ENCODE data around the gene CFHR4.

CFHR4 gene

DNA sequence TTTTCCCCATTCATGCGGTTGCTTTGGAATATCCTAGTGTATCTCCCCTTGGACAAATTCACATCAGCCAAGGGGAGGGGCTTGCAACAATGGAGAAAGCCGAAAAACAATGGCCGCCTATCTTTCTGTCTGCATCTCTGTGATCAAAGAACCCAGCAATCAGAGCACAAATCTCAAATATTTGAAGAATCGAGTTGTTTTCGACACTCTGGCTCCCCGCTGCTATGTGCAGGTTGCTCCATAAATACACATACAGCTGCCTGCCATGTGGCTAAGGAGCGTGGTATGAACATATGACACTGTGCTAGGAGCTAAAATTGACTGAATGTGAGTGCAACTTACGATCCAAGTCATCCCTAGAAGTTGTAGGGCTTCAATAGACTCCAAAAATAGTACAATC lies 8.5 kb downstream of the CFHR4 start:
- no peaks in the 10 kb centered on the region for H3K9me2 ChIP-seq (replicated peaks; ENCODE audit: control insufficient read depth, low read length)
- TF ChIP-seq, protein P1, sequence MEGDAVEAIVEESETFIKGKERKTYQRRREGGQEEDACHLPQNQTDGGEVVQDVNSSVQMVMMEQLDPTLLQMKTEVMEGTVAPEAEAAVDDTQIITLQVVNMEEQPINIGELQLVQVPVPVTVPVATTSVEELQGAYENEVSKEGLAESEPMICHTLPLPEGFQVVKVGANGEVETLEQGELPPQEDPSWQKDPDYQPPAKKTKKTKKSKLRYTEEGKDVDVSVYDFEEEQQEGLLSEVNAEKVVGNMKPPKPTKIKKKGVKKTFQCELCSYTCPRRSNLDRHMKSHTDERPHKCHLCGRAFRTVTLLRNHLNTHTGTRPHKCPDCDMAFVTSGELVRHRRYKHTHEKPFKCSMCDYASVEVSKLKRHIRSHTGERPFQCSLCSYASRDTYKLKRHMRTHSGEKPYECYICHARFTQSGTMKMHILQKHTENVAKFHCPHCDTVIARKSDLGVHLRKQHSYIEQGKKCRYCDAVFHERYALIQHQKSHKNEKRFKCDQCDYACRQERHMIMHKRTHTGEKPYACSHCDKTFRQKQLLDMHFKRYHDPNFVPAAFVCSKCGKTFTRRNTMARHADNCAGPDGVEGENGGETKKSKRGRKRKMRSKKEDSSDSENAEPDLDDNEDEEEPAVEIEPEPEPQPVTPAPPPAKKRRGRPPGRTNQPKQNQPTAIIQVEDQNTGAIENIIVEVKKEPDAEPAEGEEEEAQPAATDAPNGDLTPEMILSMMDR (IDR thresholded peaks at IDR 0.05; ENCODE audit: low read depth, low read length, poor library complexity, severe bottlenecking) = no peak
- no peak for TF ChIP-seq EZH2phosphoT487 (IDR thresholded peaks at IDR 0.05; ENCODE audit: borderline replicate concordance, low read length)

DNA sequence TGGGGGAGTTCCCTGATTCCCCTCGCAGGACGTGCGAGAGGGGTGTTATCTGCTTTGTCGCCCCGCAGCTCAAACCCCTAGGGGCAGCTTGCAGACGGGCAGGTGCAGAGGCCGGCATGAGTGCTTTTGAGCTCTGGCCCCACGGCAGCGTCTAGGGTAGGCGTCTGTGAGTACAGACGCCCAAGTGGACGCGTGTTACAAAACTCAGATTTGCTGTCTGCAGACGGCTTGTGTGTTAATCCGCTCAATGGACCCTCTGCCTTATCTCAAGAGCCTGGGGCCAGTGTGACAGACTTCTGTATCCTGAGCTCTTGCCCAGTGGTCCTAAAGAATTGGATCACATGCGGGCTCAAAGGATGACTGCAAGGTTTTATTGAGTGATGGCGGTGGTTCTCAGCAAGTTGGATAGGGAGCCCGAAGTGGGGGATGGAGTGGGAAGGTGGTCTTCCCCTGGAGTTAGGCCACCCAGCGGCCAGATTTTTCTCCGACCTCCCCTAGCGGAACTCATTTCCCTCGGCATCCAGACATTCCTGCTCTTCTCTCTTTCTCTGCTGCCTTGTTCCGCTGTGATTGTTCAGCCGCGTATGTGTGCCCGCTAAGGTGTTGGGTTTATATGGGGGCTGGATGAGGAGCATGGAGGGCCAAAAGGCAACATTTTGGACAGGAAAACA lies 9.4 kb downstream of the CFHR4 start:
- no peak overlapping the region for H3K4me3 ChIP-seq (ENCODE audit: low read length)

More for the DNA sequence above, 8.5 kb downstream of the CFHR4 start:
- H3K27me3 ChIP-seq (ENCODE audit: control insufficient read depth, low read length) = no peaks in the 10 kb centered on the region
- H3K9me3 ChIP-seq (ENCODE audit: control insufficient read depth, insufficient read depth, low read length) = no peaks in the 10 kb centered on the region
- H3K36me3 ChIP-seq (ENCODE audit: control insufficient read depth, low read length) = no peaks in the 10 kb centered on the region
- H4K20me1 ChIP-seq (ENCODE audit: control insufficient read depth, insufficient read depth, low read depth, low read length) = no peaks in the 10 kb centered on the region
- H3K79me2 ChIP-seq (ENCODE audit: control insufficient read depth, low read length) = no peaks in the 10 kb centered on the region
- no peak overlapping the region for H3K27ac ChIP-seq (ENCODE audit: low read depth, low read length)
- no peak overlapping the region for H3K4me2 ChIP-seq (ENCODE audit: low read length)
- no peak overlapping the region for H3K4me3 ChIP-seq (ENCODE audit: low read length)
- no peaks in the 10 kb centered on the region for H3F3A ChIP-seq (ENCODE audit: control insufficient read depth, insufficient read depth)
- H3K4me1 ChIP-seq (ENCODE audit: control insufficient read depth, low read length) = no peaks in the 10 kb centered on the region

DNA sequence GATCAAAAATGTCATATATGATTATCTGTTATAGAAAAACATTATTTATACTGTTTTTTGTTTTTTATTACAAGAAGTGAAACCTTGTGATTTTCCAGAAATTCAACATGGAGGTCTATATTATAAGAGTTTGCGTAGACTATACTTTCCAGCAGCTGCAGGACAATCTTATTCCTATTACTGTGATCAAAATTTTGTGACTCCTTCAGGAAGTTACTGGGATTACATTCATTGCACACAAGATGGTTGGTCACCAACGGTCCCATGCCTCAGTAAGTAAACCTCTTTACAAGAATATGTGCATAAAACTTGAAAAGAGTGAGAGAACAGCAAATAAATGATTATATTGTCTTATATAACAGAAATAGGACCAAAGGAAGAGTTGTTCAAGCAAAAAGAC lies 14.5 kb downstream of the CFHR4 start:
- no peaks in the 10 kb centered on the region for H3F3A ChIP-seq (ENCODE audit: control insufficient read depth, insufficient read depth)
- H4K20me1 ChIP-seq (ENCODE audit: control insufficient read depth, insufficient read depth, low read depth, low read length) = no peaks in the 10 kb centered on the region
- H3K27ac ChIP-seq (ENCODE audit: low read depth, low read length) = no peak overlapping the region
- no peaks in the 10 kb centered on the region for H3K79me2 ChIP-seq (ENCODE audit: control insufficient read depth, low read length)
- no peaks in the 10 kb centered on the region for H3K4me1 ChIP-seq (ENCODE audit: control insufficient read depth, low read length)
- H3K27me3 ChIP-seq (ENCODE audit: control insufficient read depth, low read length) = no peaks in the 10 kb centered on the region
- H3K9me3 ChIP-seq (ENCODE audit: control insufficient read depth, insufficient read depth, low read length) = no peaks in the 10 kb centered on the region
- TF ChIP-seq EZH2phosphoT487 (IDR thresholded peaks at IDR 0.05; ENCODE audit: borderline replicate concordance, low read length) = no peak
- TF ChIP-seq, protein P1 (IDR thresholded peaks at IDR 0.05; ENCODE audit: low read depth, low read length, poor library complexity, severe bottlenecking) = no peak
- H3K36me3 ChIP-seq (ENCODE audit: control insufficient read depth, low read length) = no peaks in the 10 kb centered on the region
- H3K4me3 ChIP-seq (ENCODE audit: low read length) = no peak overlapping the region
- H3K9me2 ChIP-seq (replicated peaks; ENCODE audit: control insufficient read depth, low read length) = no peaks in the 10 kb centered on the region
- no peak overlapping the region for H3K4me2 ChIP-seq (ENCODE audit: low read length)

More for the DNA sequence above, 9.4 kb downstream of the CFHR4 start:
- Histone ChIP-seq H3K4me1 (ENCODE audit: control insufficient read depth, low read length) (no peaks in the 10 kb centered on the region), H3K9me3 (ENCODE audit: control insufficient read depth, insufficient read depth, low read length) (no peaks in the 10 kb centered on the region), H3K27ac (ENCODE audit: low read depth, low read length) (no peak overlapping the region), H3K27me3 (ENCODE audit: control insufficient read depth, low read length) (no peaks in the 10 kb centered on the region), H3K4me2 (ENCODE audit: low read length) (no peak overlapping the region), H3K36me3 (ENCODE audit: control insufficient read depth, low read length) (no peaks in the 10 kb centered on the region), H4K20me1 (ENCODE audit: control insufficient read depth, insufficient read depth, low read depth, low read length) (no peaks in the 10 kb centered on the region), H3K9me2 (replicated peaks; ENCODE audit: control insufficient read depth, low read length) (no peaks in the 10 kb centered on the region), H3F3A (ENCODE audit: control insufficient read depth, insufficient read depth) (no peaks in the 10 kb centered on the region), H3K79me2 (ENCODE audit: control insufficient read depth, low read length) (no peaks in the 10 kb centered on the region)
- TF ChIP-seq, protein P1 (IDR thresholded peaks at IDR 0.05; ENCODE audit: low read depth, low read length, poor library complexity, severe bottlenecking) = no peak
- TF ChIP-seq EZH2phosphoT487 (IDR thresholded peaks at IDR 0.05; ENCODE audit: borderline replicate concordance, low read length) = no peak

Measured in DOHH2 (cell line).